Measurements from ENCODE around the gene CACNA1C.

DNA sequence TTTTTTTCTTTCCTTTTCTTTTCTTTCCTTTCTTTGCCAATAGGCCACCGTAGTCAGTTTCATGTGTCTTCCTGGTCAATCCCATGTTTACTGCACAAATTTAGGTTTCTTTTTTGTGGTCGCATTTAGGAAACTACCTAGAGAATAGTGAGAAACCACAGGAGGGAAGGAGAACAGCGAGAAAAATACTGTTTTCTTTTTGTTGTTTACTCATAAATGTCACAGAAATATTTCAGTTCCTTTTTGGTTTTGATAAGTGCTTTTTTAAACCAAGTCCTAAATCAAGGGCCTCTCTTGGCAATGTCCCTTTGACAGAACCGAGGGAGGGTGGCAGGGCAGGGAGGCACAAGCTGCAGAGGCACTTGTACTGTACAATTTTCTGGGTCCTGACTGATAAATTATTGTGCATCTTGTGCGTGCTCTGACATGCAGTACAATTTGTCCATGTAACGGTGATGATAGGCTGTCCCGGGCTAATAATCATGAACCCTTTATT lies 326.1 kb downstream of the CACNA1C start:
- TF ChIP-seq, protein P1, sequence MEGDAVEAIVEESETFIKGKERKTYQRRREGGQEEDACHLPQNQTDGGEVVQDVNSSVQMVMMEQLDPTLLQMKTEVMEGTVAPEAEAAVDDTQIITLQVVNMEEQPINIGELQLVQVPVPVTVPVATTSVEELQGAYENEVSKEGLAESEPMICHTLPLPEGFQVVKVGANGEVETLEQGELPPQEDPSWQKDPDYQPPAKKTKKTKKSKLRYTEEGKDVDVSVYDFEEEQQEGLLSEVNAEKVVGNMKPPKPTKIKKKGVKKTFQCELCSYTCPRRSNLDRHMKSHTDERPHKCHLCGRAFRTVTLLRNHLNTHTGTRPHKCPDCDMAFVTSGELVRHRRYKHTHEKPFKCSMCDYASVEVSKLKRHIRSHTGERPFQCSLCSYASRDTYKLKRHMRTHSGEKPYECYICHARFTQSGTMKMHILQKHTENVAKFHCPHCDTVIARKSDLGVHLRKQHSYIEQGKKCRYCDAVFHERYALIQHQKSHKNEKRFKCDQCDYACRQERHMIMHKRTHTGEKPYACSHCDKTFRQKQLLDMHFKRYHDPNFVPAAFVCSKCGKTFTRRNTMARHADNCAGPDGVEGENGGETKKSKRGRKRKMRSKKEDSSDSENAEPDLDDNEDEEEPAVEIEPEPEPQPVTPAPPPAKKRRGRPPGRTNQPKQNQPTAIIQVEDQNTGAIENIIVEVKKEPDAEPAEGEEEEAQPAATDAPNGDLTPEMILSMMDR (IDR thresholded peaks at IDR 0.05) = no peak
- TF ChIP-seq POLR2AphosphoS5 (IDR thresholded peaks at IDR 0.05) (no peak), POLR2A (IDR thresholded peaks at IDR 0.05) (no peak)
